Calu3 (cell line): ENCODE data around the gene EEF1G. TPM values are rescaled to one million over a fixed set of nuclear protein-coding genes. Genes with fewer than 3 reads are reported as not detected.
"Not testable (repeated sequence)": the region's sequence is repeated elsewhere in the genome, so short reads cannot be mapped to it uniquely, and the experiment has no call there.

Source experiments
- BruUV-seq: library from RNA; stranded (reverse); fragments of 400-500 nt; replicated peaks from 2 replicates; lab custom pipeline; 2021; lab: Mats Ljungman, UMichigan
- CTCF ChIA-PET: fragments of 300-600 bp; sonication (Branson Sonifier 250); formaldehyde crosslinking; loops from one replicate; lab custom pipeline; 2022; ENCODE audit warnings: antibody characterized with exemption; lab: Charles Lee
- DNase-seq: peaks from one replicate; pipeline ENCODE4 v3.0.0; 2022
- H3K27ac Mint-ChIP-seq: one replicate; pipeline ENCODE4 v1.8.0; 2022; ENCODE audit warnings: mixed read lengths; ENCODE audit not compliant: unreplicated experiment
- H3K27me3 Mint-ChIP-seq: one replicate; pipeline ENCODE4 v1.8.0; 2022; ENCODE audit warnings: mixed read lengths; ENCODE audit not compliant: unreplicated experiment
- H3K36me3 Mint-ChIP-seq: one replicate; pipeline ENCODE4 v1.8.0; 2022; ENCODE audit warnings: mild to moderate bottlenecking, moderate library complexity, mixed read lengths; ENCODE audit not compliant: insufficient read depth, unreplicated experiment
- H3K4me1 Mint-ChIP-seq: one replicate; pipeline ENCODE4 v1.8.0; 2022; ENCODE audit warnings: mild to moderate bottlenecking, low read depth, mixed read lengths; ENCODE audit not compliant: unreplicated experiment
- H3K4me3 Mint-ChIP-seq: one replicate; pipeline ENCODE4 v1.8.0; 2022; ENCODE audit warnings: mild to moderate bottlenecking, low read depth, moderate library complexity, mixed read lengths; ENCODE audit not compliant: unreplicated experiment
- H3K9me3 Mint-ChIP-seq: one replicate; pipeline ENCODE4 v1.8.0; 2022; ENCODE audit warnings: low read depth, mixed read lengths; ENCODE audit not compliant: unreplicated experiment
- intact Hi-C: fragments of 100-400 bp; cut with micrococcal nuclease; formaldehyde crosslinking; loops from one replicate; pipeline ENCODE4 v1.10.0; 2022; ENCODE audit not compliant: unreplicated experiment
- total RNA-seq: library from RNA; stranded (reverse); gene quantifications from 2 replicates; pipeline ENCODE4 v1.2.3, GENCODE V29; 2022
- TF ChIP-seq, protein P1 (sequence below): fragments of 200-600 bp; IDR thresholded peaks from one replicate; pipeline ENCODE4 v1.8.0; 2022; ENCODE audit warnings: antibody characterized with exemption; ENCODE audit not compliant: unreplicated experiment

The EEF1G gene
- total RNA-seq, 1 experiment from 2014 or later, result 1,189 TPM

GRCh38 chr11:62588966-62589637 is 15.4 kb upstream of the EEF1G start:
- Mint-ChIP-seq H3K9me3 (no peaks in the 10 kb centered on the region), H3K4me3 (no peak overlapping the region), H3K27ac (no peak overlapping the region), H3K4me1 (no peaks in the 10 kb centered on the region), H3K27me3 (no peaks in the 10 kb centered on the region), H3K36me3 (peaks cover 46% of the 10 kb centered on the region)
- intact Hi-C loops, result no loop called here
- TF ChIP-seq, protein P1, sequence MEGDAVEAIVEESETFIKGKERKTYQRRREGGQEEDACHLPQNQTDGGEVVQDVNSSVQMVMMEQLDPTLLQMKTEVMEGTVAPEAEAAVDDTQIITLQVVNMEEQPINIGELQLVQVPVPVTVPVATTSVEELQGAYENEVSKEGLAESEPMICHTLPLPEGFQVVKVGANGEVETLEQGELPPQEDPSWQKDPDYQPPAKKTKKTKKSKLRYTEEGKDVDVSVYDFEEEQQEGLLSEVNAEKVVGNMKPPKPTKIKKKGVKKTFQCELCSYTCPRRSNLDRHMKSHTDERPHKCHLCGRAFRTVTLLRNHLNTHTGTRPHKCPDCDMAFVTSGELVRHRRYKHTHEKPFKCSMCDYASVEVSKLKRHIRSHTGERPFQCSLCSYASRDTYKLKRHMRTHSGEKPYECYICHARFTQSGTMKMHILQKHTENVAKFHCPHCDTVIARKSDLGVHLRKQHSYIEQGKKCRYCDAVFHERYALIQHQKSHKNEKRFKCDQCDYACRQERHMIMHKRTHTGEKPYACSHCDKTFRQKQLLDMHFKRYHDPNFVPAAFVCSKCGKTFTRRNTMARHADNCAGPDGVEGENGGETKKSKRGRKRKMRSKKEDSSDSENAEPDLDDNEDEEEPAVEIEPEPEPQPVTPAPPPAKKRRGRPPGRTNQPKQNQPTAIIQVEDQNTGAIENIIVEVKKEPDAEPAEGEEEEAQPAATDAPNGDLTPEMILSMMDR, result peak; percentile 16
- CTCF ChIA-PET, result no interaction called here
- no TSS peak for BruUV-seq
- no peak for DNase-seq

DNA sequence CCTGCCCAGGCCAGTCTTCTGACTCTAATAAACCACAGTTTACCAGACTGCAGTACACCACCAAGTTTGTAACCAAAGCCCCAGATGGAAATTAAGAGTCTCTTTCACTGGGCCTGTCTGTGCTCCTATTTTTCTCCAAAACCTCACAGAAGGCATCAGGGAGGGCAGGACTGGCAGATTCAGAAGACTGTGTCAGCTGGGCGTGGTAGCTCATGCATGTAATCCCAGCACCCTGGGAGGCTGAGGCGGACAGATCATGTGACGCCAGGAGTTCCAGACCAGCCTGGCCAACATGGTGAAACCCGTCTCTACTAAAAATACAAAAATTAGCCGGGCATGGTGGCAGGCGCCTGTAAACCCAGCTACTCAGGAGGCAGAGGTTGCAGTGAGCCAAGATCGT is 11.7 kb upstream of the EEF1G start:
- H3K36me3 Mint-ChIP-seq, result peaks cover 21% of the 10 kb centered on the region
- H3K27me3 Mint-ChIP-seq, intact Hi-C loops, H3K9me3 Mint-ChIP-seq, H3K4me3 Mint-ChIP-seq, H3K4me1 Mint-ChIP-seq, BruUV-seq, DNase-seq, H3K27ac Mint-ChIP-seq: not testable (repeated sequence)
- CTCF ChIA-PET, result interaction anchor here (0.6 kb wide), 1 partner anchor 97 kb away, joined by 4 read pairs; no protein-coding TSS in a partner anchor

GRCh38 chr11:62581735-62582134 is 8.0 kb upstream of the EEF1G start:
- CTCF ChIA-PET, result not testable (repeated sequence)

DNA sequence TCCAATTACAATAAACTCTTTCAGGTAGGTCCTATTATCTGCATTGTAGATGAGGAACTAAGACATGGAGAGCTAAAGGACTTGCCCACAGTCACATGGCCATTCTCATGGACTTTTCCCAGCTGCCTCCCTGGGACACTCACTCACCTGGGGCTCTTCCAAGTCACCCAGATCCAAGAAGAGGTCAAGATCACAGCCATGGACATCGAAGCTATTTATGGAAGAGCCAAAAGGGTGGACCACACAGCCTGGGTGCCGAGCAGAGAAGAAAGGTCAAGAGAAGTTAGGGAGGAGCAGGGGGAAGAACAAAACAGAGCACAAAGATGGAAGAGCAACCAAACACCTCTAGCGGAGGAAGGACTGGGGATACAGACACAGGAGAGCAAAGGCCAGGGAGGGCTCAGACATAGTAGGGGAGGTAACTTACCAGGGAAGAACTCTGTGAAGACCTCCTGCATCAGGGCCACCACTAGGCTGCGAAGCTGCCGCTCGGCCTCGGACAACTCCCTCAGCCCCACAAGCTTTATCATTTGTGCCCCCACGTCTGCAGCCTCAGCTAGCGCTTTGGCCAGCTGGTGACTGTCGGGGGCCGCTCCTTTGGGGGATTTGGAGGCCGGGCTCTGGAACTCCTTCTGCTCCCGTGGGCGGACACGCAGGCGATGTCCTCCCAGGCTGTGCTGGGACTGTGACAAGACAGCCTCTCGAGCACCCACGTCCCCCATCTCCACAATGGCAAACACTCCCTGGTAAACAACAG is 7.4 kb upstream of the EEF1G start:
- H3K27ac Mint-ChIP-seq, result no peak overlapping the region
- no peaks in the 10 kb centered on the region for H3K27me3 Mint-ChIP-seq
- intact Hi-C loops, result no loop called here

More at GRCh38 chr11:62581735-62582134, 8.0 kb upstream of the EEF1G start:
- H3K27ac Mint-ChIP-seq, H3K4me1 Mint-ChIP-seq, BruUV-seq, H3K27me3 Mint-ChIP-seq, DNase-seq, intact Hi-C loops, H3K4me3 Mint-ChIP-seq, H3K9me3 Mint-ChIP-seq: not testable (repeated sequence)
- peaks cover 27% of the 10 kb centered on the region for H3K36me3 Mint-ChIP-seq

DNA sequence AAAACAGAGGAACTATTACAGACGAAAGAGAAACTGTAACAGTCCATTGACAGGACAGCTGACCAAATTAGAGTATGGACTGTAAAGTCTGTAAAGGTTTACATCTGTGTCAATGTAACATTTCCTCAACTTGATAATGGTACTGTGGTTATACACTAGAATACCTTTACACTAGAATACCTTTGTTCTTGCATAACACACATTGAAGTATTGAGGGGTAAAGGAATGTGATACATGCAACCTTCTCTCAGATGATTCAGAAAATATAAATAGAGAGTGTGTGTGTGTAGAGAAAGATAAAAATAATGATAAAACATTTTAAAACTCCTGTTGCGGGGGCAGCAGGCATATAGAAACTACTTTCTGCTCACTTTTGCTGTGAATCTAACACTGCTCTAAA is 5.6 kb upstream of the EEF1G start:
- no peak for DNase-seq
- intact Hi-C loops, result no loop called here
- no peaks in the 10 kb centered on the region for H3K27me3 Mint-ChIP-seq
- H3K4me1 Mint-ChIP-seq, result peaks cover 22% of the 10 kb centered on the region
- CTCF ChIA-PET, result no interaction called here
- TF ChIP-seq, protein P1, result no peak
- H3K4me3 Mint-ChIP-seq, result no peak overlapping the region
- no TSS peak for BruUV-seq
- H3K9me3 Mint-ChIP-seq, result no peaks in the 10 kb centered on the region
- H3K36me3 Mint-ChIP-seq, result peaks cover 39% of the 10 kb centered on the region
- no peak overlapping the region for H3K27ac Mint-ChIP-seq

More for the DNA sequence above, 7.4 kb upstream of the EEF1G start:
- Mint-ChIP-seq H3K36me3 (peaks cover 23% of the 10 kb centered on the region), H3K9me3 (no peaks in the 10 kb centered on the region), H3K4me1 (peaks cover 3% of the 10 kb centered on the region), H3K4me3 (no peak overlapping the region)
- CTCF ChIA-PET, result no interaction called here
- no TSS peak for BruUV-seq
- DNase-seq, result no peak
- TF ChIP-seq, protein P1, result no peak
